Measurements from ENCODE around the gene FHIP2A. TPM values are rescaled to one million over a fixed set of nuclear protein-coding genes. Genes with fewer than 3 reads are reported as not detected.
"Not testable (repeated sequence)": the region's sequence is repeated elsewhere in the genome, so short reads cannot be mapped to it uniquely, and the experiment has no call there.

The FHIP2A gene
- total RNA-seq, 4 donors from 2014 or later = 35.4 to 68.8 (median 58.0) TPM

- H3K4me3 ChIP-seq = no peak overlapping the region
- H3K9me3 ChIP-seq = no peaks in the 10 kb centered on the region
- peaks cover 0 to 27% (median 0%) of the 10 kb centered on the region in 4 donors for H3K4me1 ChIP-seq
- TF ChIP-seq CTCF (IDR thresholded peaks at IDR 0.05) = no peak
- no peak for TF ChIP-seq EP300 (IDR thresholded peaks at IDR 0.05)
- TF ChIP-seq POLR2A (IDR thresholded peaks at IDR 0.05) = no peak
- H3K27ac ChIP-seq = no peak overlapping the region
- DNase-seq (ENCODE audit: low spot score in 2 of 2) = no peak
- WGBS, 2 donors = 70% methylated on average over 6 of the region's 6 CpGs
- no peaks in the 10 kb centered on the region for H3K27me3 ChIP-seq
- H3K36me3 ChIP-seq = peaks cover 0 to 32% (median 0%) of the 10 kb centered on the region in 3 donors
Measured at GRCh38 chr10:114831186-114831867, 9.7 kb downstream of the FHIP2A start.

DNA sequence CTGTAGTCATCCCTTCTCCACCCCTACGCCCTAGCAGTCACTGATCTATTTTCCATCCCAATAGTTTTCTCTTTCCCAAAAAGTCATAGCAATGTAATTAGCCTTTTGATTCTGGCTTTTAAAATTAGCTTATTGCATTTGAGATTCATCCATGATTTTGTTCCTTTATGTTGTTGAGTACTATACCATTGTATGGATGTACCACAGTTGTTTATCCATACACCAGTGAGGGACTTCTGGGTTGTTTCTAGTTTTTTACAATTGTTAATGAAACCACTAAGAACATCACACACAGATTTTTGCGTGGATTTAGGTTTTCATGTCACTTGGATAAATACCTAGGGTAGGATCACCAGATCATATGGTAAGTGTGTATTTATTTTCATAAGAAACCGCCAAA is 16.1 kb downstream of the FHIP2A start:
- TF ChIP-seq EP300 (IDR thresholded peaks at IDR 0.05) (no peak), POLR2A (IDR thresholded peaks at IDR 0.05) (no peak), CTCF (IDR thresholded peaks at IDR 0.05) (no peak)
- WGBS, 2 donors = 94 to 97% methylated on average over 3 of the region's 3 CpGs
- Histone ChIP-seq H3K27me3 (no peaks in the 10 kb centered on the region), H3K9me3 (no peaks in the 10 kb centered on the region), H3K27ac (no peak overlapping the region), H3K36me3 (peaks cover 0 to 91% (median 3%) of the 10 kb centered on the region in 3 donors), H3K4me1 (no peaks in the 10 kb centered on the region), H3K4me3 (no peak overlapping the region)
- no peak for DNase-seq (ENCODE audit: low spot score in 2 of 2)

DNA sequence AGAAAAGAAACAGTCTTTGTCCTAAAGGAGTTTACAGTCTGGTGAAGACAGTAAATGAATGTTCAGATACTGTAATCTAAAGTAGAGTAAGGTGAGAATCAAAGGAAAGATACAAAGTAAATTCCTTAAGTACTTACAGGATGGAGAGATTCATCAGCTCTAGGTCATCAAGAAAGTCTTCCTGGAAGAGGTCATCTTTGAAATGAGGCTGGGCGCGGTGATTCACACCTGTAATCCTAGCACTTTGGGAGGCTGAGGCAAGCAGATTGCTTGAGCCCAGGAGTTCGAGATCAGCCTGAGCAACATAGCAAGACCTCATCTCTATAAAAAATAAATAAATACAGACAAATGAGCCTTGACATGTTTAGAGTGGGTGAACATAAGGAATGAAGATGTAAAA is 18.3 kb downstream of the FHIP2A start:
- no peaks in the 10 kb centered on the region for H3K9me3 ChIP-seq
- 98% methylated on average over 3 of the region's 3 CpGs for WGBS, 2 donors
- no peak for DNase-seq (ENCODE audit: low spot score in 2 of 2)
- no peaks in the 10 kb centered on the region for H3K4me1 ChIP-seq
- no peak overlapping the region for H3K27ac ChIP-seq
- H3K27me3 ChIP-seq = no peaks in the 10 kb centered on the region
- H3K36me3 ChIP-seq = peaks cover 0 to 96% (median 8%) of the 10 kb centered on the region in 3 donors
- H3K4me3 ChIP-seq = no peak overlapping the region
- TF ChIP-seq CTCF (IDR thresholded peaks at IDR 0.05) = no peak
- no peak for TF ChIP-seq EP300 (IDR thresholded peaks at IDR 0.05)
- TF ChIP-seq POLR2A (IDR thresholded peaks at IDR 0.05) = no peak

GRCh38 chr10:114845978-114846693 is 24.6 kb downstream of the FHIP2A start:
- no peaks in the 10 kb centered on the region for H3K9me3 ChIP-seq
- DNase-seq (ENCODE audit: low spot score in 2 of 2) = no peak
- peaks cover 0 to 98% (median 11%) of the 10 kb centered on the region in 3 donors for H3K36me3 ChIP-seq
- no peak overlapping the region for H3K27ac ChIP-seq
- no peak overlapping the region for H3K4me3 ChIP-seq
- H3K4me1 ChIP-seq = no peaks in the 10 kb centered on the region
- WGBS, 2 donors = 90 to 96% methylated on average over 8 of the region's 8 CpGs
- TF ChIP-seq EP300 (IDR thresholded peaks at IDR 0.05) = no peak
- no peak for TF ChIP-seq POLR2A (IDR thresholded peaks at IDR 0.05)
- H3K27me3 ChIP-seq = no peaks in the 10 kb centered on the region

- peaks cover 0 to 94% (median 10%) of the 10 kb centered on the region in 3 donors for H3K36me3 ChIP-seq
Measured at GRCh38 chr10:114847517-114847916, 25.9 kb downstream of the FHIP2A start.

GRCh38 chr10:114849674-114850073 is 28.1 kb downstream of the FHIP2A start:
- Histone ChIP-seq H3K4me1 (no peaks in the 10 kb centered on the region), H3K4me3 (no peak overlapping the region), H3K36me3 (peaks cover 0 to 82% (median 3%) of the 10 kb centered on the region in 3 donors), H3K9me3 (no peaks in the 10 kb centered on the region), H3K27me3 (no peaks in the 10 kb centered on the region), H3K27ac (no peak overlapping the region)
- no peak for TF ChIP-seq POLR2A (IDR thresholded peaks at IDR 0.05)
- DNase-seq (ENCODE audit: low spot score in 2 of 2) = no peak
- WGBS, 2 donors = 87 to 88% methylated on average over 4 of the region's 4 CpGs

More at GRCh38 chr10:114847517-114847916, 25.9 kb downstream of the FHIP2A start:
- H3K9me3 ChIP-seq; H3K27me3 ChIP-seq; H3K4me1 ChIP-seq; DNase-seq (ENCODE audit: low spot score in 2 of 2); H3K27ac ChIP-seq; H3K4me3 ChIP-seq: not testable (repeated sequence)
- 87 to 89% methylated on average over 10 of the region's 10 CpGs for WGBS, 2 donors
